Measurements from ENCODE around the gene DOCK6. TPM values are rescaled to one million over a fixed set of nuclear protein-coding genes. Genes with fewer than 3 reads are reported as not detected.

The DOCK6 gene
- total and polyA plus RNA-seq, 2 of the 13 experiments (the other 11 are each of a cell fraction or from before 2014, with no cell fraction given): 5.4 to 38.1 TPM

DNA sequence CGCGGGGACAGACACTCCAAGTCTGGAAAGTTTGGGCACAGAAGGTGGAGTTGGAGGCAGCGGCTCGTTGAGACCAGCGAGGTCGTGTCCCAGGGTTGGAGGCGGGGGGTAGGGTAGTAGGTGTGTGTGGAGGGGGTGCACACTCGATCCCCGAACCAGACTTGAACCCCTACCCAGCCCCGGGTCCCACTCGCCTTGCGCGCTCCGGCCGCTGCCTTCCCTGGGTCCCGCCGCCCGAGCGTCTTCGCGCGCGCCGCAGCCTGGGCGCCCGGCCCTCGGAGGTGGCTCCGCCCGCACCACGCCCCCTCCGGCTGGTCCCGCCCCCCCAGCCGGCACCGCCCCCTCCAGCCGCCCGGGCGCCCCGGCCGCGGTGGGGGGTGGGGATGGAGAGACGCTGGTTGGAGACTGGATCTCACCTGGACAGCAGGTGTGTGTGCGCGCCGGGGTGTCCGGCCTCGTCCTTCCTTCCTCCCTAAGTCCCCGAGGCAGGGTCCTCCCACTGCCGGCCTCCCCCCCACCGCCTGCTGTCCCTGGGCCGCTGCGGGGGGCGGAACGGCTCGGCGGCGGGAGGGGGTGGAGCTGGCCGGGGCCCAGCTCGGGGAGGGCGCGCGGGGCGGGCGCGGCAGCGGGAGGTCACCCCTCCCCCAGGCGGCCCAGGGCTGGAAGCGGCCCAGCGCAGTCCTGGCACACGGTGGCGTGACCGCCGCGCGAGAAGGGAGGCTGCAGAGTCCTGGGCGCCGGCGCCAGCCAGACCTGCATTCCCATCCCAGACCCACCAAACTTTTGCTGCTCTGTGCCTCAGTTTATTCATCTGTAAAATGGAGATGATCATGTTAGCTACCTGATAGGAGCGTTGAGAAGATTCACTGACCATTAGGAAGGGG lies 64.8 kb downstream of the DOCK6 start, which contains the start of gene KANK2 (continued):
- TF ChIP-seq, protein P1, sequence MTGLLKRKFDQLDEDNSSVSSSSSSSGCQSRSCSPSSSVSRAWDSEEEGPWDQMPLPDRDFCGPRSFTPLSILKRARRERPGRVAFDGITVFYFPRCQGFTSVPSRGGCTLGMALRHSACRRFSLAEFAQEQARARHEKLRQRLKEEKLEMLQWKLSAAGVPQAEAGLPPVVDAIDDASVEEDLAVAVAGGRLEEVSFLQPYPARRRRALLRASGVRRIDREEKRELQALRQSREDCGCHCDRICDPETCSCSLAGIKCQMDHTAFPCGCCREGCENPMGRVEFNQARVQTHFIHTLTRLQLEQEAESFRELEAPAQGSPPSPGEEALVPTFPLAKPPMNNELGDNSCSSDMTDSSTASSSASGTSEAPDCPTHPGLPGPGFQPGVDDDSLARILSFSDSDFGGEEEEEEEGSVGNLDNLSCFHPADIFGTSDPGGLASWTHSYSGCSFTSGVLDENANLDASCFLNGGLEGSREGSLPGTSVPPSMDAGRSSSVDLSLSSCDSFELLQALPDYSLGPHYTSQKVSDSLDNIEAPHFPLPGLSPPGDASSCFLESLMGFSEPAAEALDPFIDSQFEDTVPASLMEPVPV (CRISPR knock-in tag; IDR thresholded peaks at IDR 0.05): no peak
- TF ChIP-seq, protein P2, sequence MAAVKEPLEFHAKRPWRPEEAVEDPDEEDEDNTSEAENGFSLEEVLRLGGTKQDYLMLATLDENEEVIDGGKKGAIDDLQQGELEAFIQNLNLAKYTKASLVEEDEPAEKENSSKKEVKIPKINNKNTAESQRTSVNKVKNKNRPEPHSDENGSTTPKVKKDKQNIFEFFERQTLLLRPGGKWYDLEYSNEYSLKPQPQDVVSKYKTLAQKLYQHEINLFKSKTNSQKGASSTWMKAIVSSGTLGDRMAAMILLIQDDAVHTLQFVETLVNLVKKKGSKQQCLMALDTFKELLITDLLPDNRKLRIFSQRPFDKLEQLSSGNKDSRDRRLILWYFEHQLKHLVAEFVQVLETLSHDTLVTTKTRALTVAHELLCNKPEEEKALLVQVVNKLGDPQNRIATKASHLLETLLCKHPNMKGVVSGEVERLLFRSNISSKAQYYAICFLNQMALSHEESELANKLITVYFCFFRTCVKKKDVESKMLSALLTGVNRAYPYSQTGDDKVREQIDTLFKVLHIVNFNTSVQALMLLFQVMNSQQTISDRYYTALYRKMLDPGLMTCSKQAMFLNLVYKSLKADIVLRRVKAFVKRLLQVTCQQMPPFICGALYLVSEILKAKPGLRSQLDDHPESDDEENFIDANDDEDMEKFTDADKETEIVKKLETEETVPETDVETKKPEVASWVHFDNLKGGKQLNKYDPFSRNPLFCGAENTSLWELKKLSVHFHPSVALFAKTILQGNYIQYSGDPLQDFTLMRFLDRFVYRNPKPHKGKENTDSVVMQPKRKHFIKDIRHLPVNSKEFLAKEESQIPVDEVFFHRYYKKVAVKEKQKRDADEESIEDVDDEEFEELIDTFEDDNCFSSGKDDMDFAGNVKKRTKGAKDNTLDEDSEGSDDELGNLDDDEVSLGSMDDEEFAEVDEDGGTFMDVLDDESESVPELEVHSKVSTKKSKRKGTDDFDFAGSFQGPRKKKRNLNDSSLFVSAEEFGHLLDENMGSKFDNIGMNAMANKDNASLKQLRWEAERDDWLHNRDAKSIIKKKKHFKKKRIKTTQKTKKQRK (IDR thresholded peaks at IDR 0.05; ENCODE audit: low read length): no peak
- no peak for TF ChIP-seq RELA (CRISPR knock-in tag; IDR thresholded peaks at IDR 0.05)
- no peak for TF ChIP-seq NRL (CRISPR knock-in tag; IDR thresholded peaks at IDR 0.05; ENCODE audit: borderline replicate concordance)
- TF ChIP-seq ZNF75D (CRISPR knock-in tag; IDR thresholded peaks at IDR 0.05; ENCODE audit: borderline replicate concordance): no peak
- no peak for TF ChIP-seq HMG20B (CRISPR knock-in tag; conservative IDR thresholded peaks at IDR 0.05)
- TF ChIP-seq GATAD1 (CRISPR knock-in tag; IDR thresholded peaks at IDR 0.05): no peak
- peak; percentile 41 for TF ChIP-seq ASH2L (IDR thresholded peaks at IDR 0.05; ENCODE audit: insufficient read length, low read depth, low read length)
- no peak for TF ChIP-seq TEAD3 (CRISPR knock-in tag; optimal IDR thresholded peaks at IDR 0.05; ENCODE audit: borderline replicate concordance)
- TF ChIP-seq, protein P3, sequence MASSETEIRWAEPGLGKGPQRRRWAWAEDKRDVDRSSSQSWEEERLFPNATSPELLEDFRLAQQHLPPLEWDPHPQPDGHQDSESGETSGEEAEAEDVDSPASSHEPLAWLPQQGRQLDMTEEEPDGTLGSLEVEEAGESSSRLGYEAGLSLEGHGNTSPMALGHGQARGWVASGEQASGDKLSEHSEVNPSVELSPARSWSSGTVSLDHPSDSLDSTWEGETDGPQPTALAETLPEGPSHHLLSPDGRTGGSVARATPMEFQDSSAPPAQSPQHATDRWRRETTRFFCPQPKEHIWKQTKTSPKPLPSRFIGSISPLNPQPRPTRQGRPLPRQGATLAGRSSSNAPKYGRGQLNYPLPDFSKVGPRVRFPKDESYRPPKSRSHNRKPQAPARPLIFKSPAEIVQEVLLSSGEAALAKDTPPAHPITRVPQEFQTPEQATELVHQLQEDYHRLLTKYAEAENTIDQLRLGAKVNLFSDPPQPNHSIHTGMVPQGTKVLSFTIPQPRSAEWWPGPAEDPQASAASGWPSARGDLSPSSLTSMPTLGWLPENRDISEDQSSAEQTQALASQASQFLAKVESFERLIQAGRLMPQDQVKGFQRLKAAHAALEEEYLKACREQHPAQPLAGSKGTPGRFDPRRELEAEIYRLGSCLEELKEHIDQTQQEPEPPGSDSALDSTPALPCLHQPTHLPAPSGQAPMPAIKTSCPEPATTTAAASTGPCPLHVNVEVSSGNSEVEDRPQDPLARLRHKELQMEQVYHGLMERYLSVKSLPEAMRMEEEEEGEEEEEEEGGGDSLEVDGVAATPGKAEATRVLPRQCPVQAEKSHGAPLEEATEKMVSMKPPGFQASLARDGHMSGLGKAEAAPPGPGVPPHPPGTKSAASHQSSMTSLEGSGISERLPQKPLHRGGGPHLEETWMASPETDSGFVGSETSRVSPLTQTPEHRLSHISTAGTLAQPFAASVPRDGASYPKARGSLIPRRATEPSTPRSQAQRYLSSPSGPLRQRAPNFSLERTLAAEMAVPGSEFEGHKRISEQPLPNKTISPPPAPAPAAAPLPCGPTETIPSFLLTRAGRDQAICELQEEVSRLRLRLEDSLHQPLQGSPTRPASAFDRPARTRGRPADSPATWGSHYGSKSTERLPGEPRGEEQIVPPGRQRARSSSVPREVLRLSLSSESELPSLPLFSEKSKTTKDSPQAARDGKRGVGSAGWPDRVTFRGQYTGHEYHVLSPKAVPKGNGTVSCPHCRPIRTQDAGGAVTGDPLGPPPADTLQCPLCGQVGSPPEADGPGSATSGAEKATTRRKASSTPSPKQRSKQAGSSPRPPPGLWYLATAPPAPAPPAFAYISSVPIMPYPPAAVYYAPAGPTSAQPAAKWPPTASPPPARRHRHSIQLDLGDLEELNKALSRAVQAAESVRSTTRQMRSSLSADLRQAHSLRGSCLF (CRISPR knock-in tag; IDR thresholded peaks at IDR 0.05; ENCODE audit: borderline replicate concordance): no peak
- TF ChIP-seq ZBTB8A (CRISPR knock-in tag; IDR thresholded peaks at IDR 0.05; ENCODE audit: borderline replicate concordance, low read depth): no peak
- no peak for TF ChIP-seq ZNF333 (CRISPR knock-in tag; IDR thresholded peaks at IDR 0.05; ENCODE audit: borderline replicate concordance)
- TF ChIP-seq NFE2L2 (IDR thresholded peaks at IDR 0.05; ENCODE audit: low read length): no peak
- no peak for TF ChIP-seq SCMH1 (CRISPR knock-in tag; IDR thresholded peaks at IDR 0.05; ENCODE audit: borderline replicate concordance)
- TF ChIP-seq ZIK1 (CRISPR knock-in tag; IDR thresholded peaks at IDR 0.05; ENCODE audit: borderline replicate concordance, low read depth): no peak
- TF ChIP-seq ZSCAN30 (CRISPR knock-in tag; IDR thresholded peaks at IDR 0.05): no peak
- no peak for TF ChIP-seq ZNF24 (IDR thresholded peaks at IDR 0.05)
- no peak for TF ChIP-seq ZSCAN12 (CRISPR knock-in tag; IDR thresholded peaks at IDR 0.05)

Measured in HepG2 (cell line).